ENCODE measurements around the gene BMP10. TPM values are rescaled to one million over a fixed set of nuclear protein-coding genes. Genes with fewer than 3 reads are reported as not detected.
A peak's percentile ranks its signal among the peaks of the same experiment; 100 is the strongest.

The BMP10 gene
- total RNA-seq, 6 donors from 2014 or later: not detected

- ATAC-seq (ENCODE audit: low FRiP score in 2 of 2): no peak
- TF ChIP-seq POLR2A (IDR thresholded peaks at IDR 0.05): no peak
- no peak for TF ChIP-seq CTCF (IDR thresholded peaks at IDR 0.05)
- no peak for TF ChIP-seq EP300 (IDR thresholded peaks at IDR 0.05)
- no peak for TF ChIP-seq POLR2AphosphoS5 (IDR thresholded peaks at IDR 0.05)
- 94 to 95% methylated on average over 9 to 10 of the region's 10 CpGs for WGBS, 2 donors
Observed at GRCh38 chr2:68838641-68839040, 32.6 kb downstream of the BMP10 start.

GRCh38 chr2:68837861-68838341 lies 33.3 kb downstream of the BMP10 start:
- Histone ChIP-seq H3K27me3 (no peaks in the 10 kb centered on the region), H3K9me3 (no peaks in the 10 kb centered on the region), H3K27ac (no peak overlapping the region), H3K36me3 (no peaks in the 10 kb centered on the region), H3K4me3 (no peak overlapping the region), H3K4me1 (peaks cover 8 to 14% (median 10%) of the 10 kb centered on the region in 4 donors)
- DNase-seq (no peak), ATAC-seq (ENCODE audit: low FRiP score in 2 of 2) (no peak)
- WGBS, 2 donors: 64 to 72% methylated on average over 3 of the region's 3 CpGs
- TF ChIP-seq POLR2A (IDR thresholded peaks at IDR 0.05) (no peak), POLR2AphosphoS5 (IDR thresholded peaks at IDR 0.05) (no peak), EP300 (IDR thresholded peaks at IDR 0.05) (no peak)

More at GRCh38 chr2:68838641-68839040, 32.6 kb downstream of the BMP10 start:
- DNase-seq: no peak
- Histone ChIP-seq H3K27ac (no peak overlapping the region), H3K36me3 (no peaks in the 10 kb centered on the region), H3K9me3 (no peaks in the 10 kb centered on the region), H3K4me3 (no peak overlapping the region), H3K4me1 (peaks cover 4 to 14% (median 8%) of the 10 kb centered on the region in 4 donors), H3K27me3 (no peaks in the 10 kb centered on the region)

GRCh38 chr2:68837164-68837860 lies 33.9 kb downstream of the BMP10 start:
- 34 to 60% methylated on average over 10 to 15 of the region's 15 CpGs for WGBS, 2 donors
- Histone ChIP-seq H3K4me1 (peaks cover 14 to 17% (median 15%) of the 10 kb centered on the region in 4 donors), H3K27me3 (no peaks in the 10 kb centered on the region), H3K4me3 (no peak overlapping the region), H3K9me3 (no peaks in the 10 kb centered on the region), H3K36me3 (no peaks in the 10 kb centered on the region), H3K27ac (peak overlapping the region in 2 of 4 donors; percentile 35 to 66)
- DNase-seq (peak in 1 of 2 donors; percentile 92), ATAC-seq (ENCODE audit: low FRiP score in 2 of 2) (peak; percentile 75 to 86)
- TF ChIP-seq CTCF (IDR thresholded peaks at IDR 0.05) (peak; percentile 55 to 83 (median 73)), POLR2AphosphoS5 (IDR thresholded peaks at IDR 0.05) (peak in 1 of 2 donors; percentile 27), POLR2A (IDR thresholded peaks at IDR 0.05) (no peak)

- TF ChIP-seq CTCF (IDR thresholded peaks at IDR 0.05) (no peak), POLR2AphosphoS5 (IDR thresholded peaks at IDR 0.05) (no peak), EP300 (IDR thresholded peaks at IDR 0.05) (no peak), POLR2A (IDR thresholded peaks at IDR 0.05) (no peak)
- ATAC-seq (ENCODE audit: low FRiP score in 2 of 2) (peak in 1 of 2 donors; percentile 23), DNase-seq (peak in 1 of 2 donors; percentile 46)
- Histone ChIP-seq H3K27ac (peak overlapping the region; percentile 55 to 82 (median 71)), H3K27me3 (no peaks in the 10 kb centered on the region), H3K9me3 (no peaks in the 10 kb centered on the region), H3K4me1 (peaks cover 30 to 33% (median 31%) of the 10 kb centered on the region in 4 donors), H3K4me3 (no peak overlapping the region), H3K36me3 (no peaks in the 10 kb centered on the region)
- WGBS, 2 donors: 53 to 75% methylated on average over 1 of the region's 1 CpG
Observed at GRCh38 chr2:68835621-68836020, 35.6 kb downstream of the BMP10 start.

- no peak for TF ChIP-seq EP300 (IDR thresholded peaks at IDR 0.05)
- no peak for TF ChIP-seq CTCF (IDR thresholded peaks at IDR 0.05)
- peak in 1 of 4 donors; percentile 36 for TF ChIP-seq POLR2A (IDR thresholded peaks at IDR 0.05)
- TF ChIP-seq POLR2AphosphoS5 (IDR thresholded peaks at IDR 0.05): no peak
- H3K36me3 ChIP-seq: no peaks in the 10 kb centered on the region
- no peak overlapping the region for H3K4me3 ChIP-seq
- WGBS, 2 donors: 73 to 82% methylated on average over 6 of the region's 6 CpGs
- H3K27me3 ChIP-seq: no peaks in the 10 kb centered on the region
- peaks cover 37 to 41% (median 39%) of the 10 kb centered on the region in 4 donors for H3K4me1 ChIP-seq
- peak in 1 of 2 donors; percentile 63 for DNase-seq
- H3K27ac ChIP-seq: peak overlapping the region; percentile 55 to 82 (median 71)
- ATAC-seq (ENCODE audit: low FRiP score in 2 of 2): peak in 1 of 2 donors; percentile 20
- H3K9me3 ChIP-seq: no peaks in the 10 kb centered on the region
Observed at GRCh38 chr2:68834737-68835376, 36.3 kb downstream of the BMP10 start.
